GM23248 (cell line): ENCODE data around the gene LRRC49. TPM values are rescaled to one million over a fixed set of nuclear protein-coding genes. Genes with fewer than 3 reads are reported as not detected.
"Not testable (repeated sequence)": the region's sequence is repeated elsewhere in the genome, so short reads cannot be mapped to it uniquely, and the experiment has no call there.

Source experiments
- DNase-seq: peaks from one replicate; pipeline ENCODE4 v3.0.0-alpha.2; 2015
- H2AFZ ChIP-seq: fragments of 200-600 bp; sonication (generic); 2 replicates; pipeline ENCODE4 v1.6.1; 2016; ENCODE audit warnings: antibody characterized with exemption
- H3F3A ChIP-seq: fragments of 200-600 bp; sonication (generic); 2 replicates; pipeline ENCODE4 v1.6.1; 2016; ENCODE audit warnings: mild to moderate bottlenecking, antibody characterized with exemption, mixed run types; ENCODE audit not compliant: insufficient read depth
- H3K27ac ChIP-seq: fragments of 200-600 bp; sonication (generic); 2 replicates; pipeline ENCODE4 v1.5.1; 2016; ENCODE audit warnings: mild to moderate bottlenecking
- H3K27me3 ChIP-seq: fragments of 200-600 bp; sonication (generic); replicated peaks from 2 replicates; pipeline ENCODE4 v1.6.1; 2016; ENCODE audit warnings: mild to moderate bottlenecking; ENCODE audit not compliant: insufficient read depth
- H3K36me3 ChIP-seq: fragments of 200-600 bp; sonication (generic); 2 replicates; pipeline ENCODE4 v1.6.1; 2016; ENCODE audit warnings: low read depth, mild to moderate bottlenecking
- H3K4me1 ChIP-seq: fragments of 200-600 bp; sonication (generic); 2 replicates; pipeline ENCODE4 v1.6.1; 2016; ENCODE audit warnings: mild to moderate bottlenecking; ENCODE audit not compliant: insufficient read depth
- H3K4me2 ChIP-seq: fragments of 200-600 bp; sonication (generic); one replicate; pipeline ENCODE4 v1.6.1; 2016; ENCODE audit warnings: mild to moderate bottlenecking; ENCODE audit not compliant: unreplicated experiment
- H3K4me3 ChIP-seq: fragments of 200-600 bp; sonication (generic); 2 replicates; pipeline ENCODE4 v1.5.1; 2016; ENCODE audit warnings: mild to moderate bottlenecking
- H3K79me2 ChIP-seq: fragments of 200-600 bp; sonication (generic); 2 replicates; pipeline ENCODE4 v1.6.1; 2016; ENCODE audit warnings: mild to moderate bottlenecking; ENCODE audit not compliant: insufficient read depth
- H3K9ac ChIP-seq: fragments of 200-600 bp; sonication (generic); 2 replicates; pipeline ENCODE4 v1.6.1; 2016; ENCODE audit warnings: mild to moderate bottlenecking
- H3K9me2 ChIP-seq: fragments of 200-600 bp; sonication (generic); 2 replicates; pipeline ENCODE4 v1.6.1; 2016; ENCODE audit warnings: mixed run types, mild to moderate bottlenecking, moderate library complexity; ENCODE audit not compliant: insufficient read depth
- H3K9me3 ChIP-seq: fragments of 200-600 bp; sonication (generic); one replicate; pipeline ENCODE4 v1.6.1; 2017; ENCODE audit warnings: low read depth
- H4K20me1 ChIP-seq: fragments of 200-600 bp; sonication (generic); 2 replicates; pipeline ENCODE4 v1.6.0; 2016; ENCODE audit not compliant: insufficient read depth
- EZH2 ChIP-seq: fragments of 200-600 bp; sonication (generic); IDR thresholded peaks from 2 replicates; pipeline ENCODE4 v1.6.1; 2018; ENCODE audit warnings: antibody characterized with exemption, mild to moderate bottlenecking; ENCODE audit not compliant: insufficient read depth, poor library complexity, severe bottlenecking
- EZH2phosphoT487 ChIP-seq: fragments of 200-600 bp; sonication (generic); IDR thresholded peaks from 2 replicates; pipeline ENCODE4 v1.6.1; 2018; ENCODE audit warnings: antibody characterized with exemption, moderate library complexity, mild to moderate bottlenecking, low read depth; ENCODE audit not compliant: insufficient read depth
- WGBS, 2 experiments: methylation state at CpG; one replicate each; pipeline ENCODE4 v1.1.6; 2015 to 2017; ENCODE audit warnings: low lambda C conversion rate in 2 of 2, low coverage in 1 of 2; ENCODE audit errors: missing lambda C conversion rate in 2 of 2; 5-methylcytosine and 5-hydroxymethylcytosine counted together
- in situ Hi-C: fragments of 300-500 bp; cut with MboI; formaldehyde crosslinking; loops from 2 replicates; pipeline ENCODE4 v1.15.0; 2020
- polyA plus RNA-seq: library from polyadenylated mRNA; unstranded; fragments of >200 nt; fragmentation: Nextera tagmentation; extraction: Ambion mirVana; gene quantifications from 2 replicates; pipeline ENCODE4 v1.2.1, GENCODE V29; 2016
- total RNA-seq: library from RNA; depleted of rRNA; stranded (reverse); fragments of >200 nt; shearing (Covaris generic); gene quantifications from 2 replicates; pipeline ENCODE4 v1.2.3, GENCODE V29; 2014

Gene LRRC49
- total and polyA plus RNA-seq, 2 experiments from 2014 or later = 7.6 to 10.3 TPM

- no peaks in the 10 kb centered on the region for H3K27me3 ChIP-seq
- H3K9ac ChIP-seq = no peak overlapping the region
- no peaks in the 10 kb centered on the region for H3K9me3 ChIP-seq
- in situ Hi-C loops = no loop called here
- no peaks in the 10 kb centered on the region for H3K36me3 ChIP-seq
- no peaks in the 10 kb centered on the region for H3F3A ChIP-seq
- no peak overlapping the region for H3K27ac ChIP-seq
- TF ChIP-seq EZH2phosphoT487 = no peak
- no peak for TF ChIP-seq EZH2
- no peak for DNase-seq
- no peaks in the 10 kb centered on the region for H3K4me1 ChIP-seq
- no peaks in the 10 kb centered on the region for H3K9me2 ChIP-seq
- no peak overlapping the region for H2AFZ ChIP-seq
- 64 to 65% methylated on average over 3 of the region's 3 CpGs for WGBS, 2 experiments
- H3K79me2 ChIP-seq = no peaks in the 10 kb centered on the region
- no peaks in the 10 kb centered on the region for H4K20me1 ChIP-seq
- no peak overlapping the region for H3K4me3 ChIP-seq
- no peak overlapping the region for H3K4me2 ChIP-seq
Observed at GRCh38 chr15:70933411-70933810, 40.8 kb downstream of the LRRC49 start.

- Histone ChIP-seq H3K27me3 (no peaks in the 10 kb centered on the region), H3K36me3 (no peaks in the 10 kb centered on the region), H3K9ac (no peak overlapping the region), H4K20me1 (no peaks in the 10 kb centered on the region), H3K79me2 (no peaks in the 10 kb centered on the region), H3K4me1 (no peaks in the 10 kb centered on the region), H2AFZ (no peak overlapping the region), H3K4me3 (no peak overlapping the region), H3K9me2 (no peaks in the 10 kb centered on the region), H3K9me3 (no peaks in the 10 kb centered on the region), H3K4me2 (no peak overlapping the region), H3K27ac (no peak overlapping the region), H3F3A (no peaks in the 10 kb centered on the region)
- in situ Hi-C loops = no loop called here
- TF ChIP-seq EZH2 = no peak
- TF ChIP-seq EZH2phosphoT487 = no peak
- 89 to 93% methylated on average over 3 of the region's 3 CpGs for WGBS, 2 experiments
- no peak for DNase-seq
Observed at GRCh38 chr15:70935631-70936030, 43.0 kb downstream of the LRRC49 start.

DNA sequence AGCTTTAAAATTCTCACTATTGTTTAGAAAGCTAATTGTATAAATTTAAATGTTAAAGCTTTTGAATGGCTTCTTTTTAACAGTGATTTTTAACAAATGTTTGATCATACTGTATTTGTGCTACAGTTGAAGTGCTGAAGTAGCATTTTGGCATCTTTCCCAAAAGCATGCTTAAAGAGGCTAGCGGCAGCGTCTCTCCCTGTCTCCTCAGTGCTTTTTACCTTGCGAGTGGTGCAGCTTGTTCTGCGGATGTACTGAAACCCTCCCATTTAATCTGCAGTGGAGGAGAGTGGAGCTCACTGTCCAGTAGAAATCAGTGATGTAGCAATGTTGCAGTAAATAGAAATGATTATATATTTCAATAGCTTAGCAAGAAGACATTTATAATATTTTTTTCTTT lies 43.7 kb downstream of the LRRC49 start:
- H3K4me3 ChIP-seq = no peak overlapping the region
- no peaks in the 10 kb centered on the region for H3K9me3 ChIP-seq
- no peak overlapping the region for H3K9ac ChIP-seq
- H3K27me3 ChIP-seq = no peaks in the 10 kb centered on the region
- H3K9me2 ChIP-seq = no peaks in the 10 kb centered on the region
- H3K36me3 ChIP-seq = no peaks in the 10 kb centered on the region
- no peaks in the 10 kb centered on the region for H3K4me1 ChIP-seq
- 71 to 73% methylated on average over 4 of the region's 4 CpGs for WGBS, 2 experiments
- DNase-seq = peak; percentile 19
- H2AFZ ChIP-seq = no peak overlapping the region
- no peaks in the 10 kb centered on the region for H4K20me1 ChIP-seq
- H3F3A ChIP-seq = no peaks in the 10 kb centered on the region
- no peak overlapping the region for H3K4me2 ChIP-seq
- no peak for TF ChIP-seq EZH2phosphoT487
- TF ChIP-seq EZH2 = no peak
- in situ Hi-C loops = no loop called here
- no peak overlapping the region for H3K27ac ChIP-seq
- no peaks in the 10 kb centered on the region for H3K79me2 ChIP-seq

DNA sequence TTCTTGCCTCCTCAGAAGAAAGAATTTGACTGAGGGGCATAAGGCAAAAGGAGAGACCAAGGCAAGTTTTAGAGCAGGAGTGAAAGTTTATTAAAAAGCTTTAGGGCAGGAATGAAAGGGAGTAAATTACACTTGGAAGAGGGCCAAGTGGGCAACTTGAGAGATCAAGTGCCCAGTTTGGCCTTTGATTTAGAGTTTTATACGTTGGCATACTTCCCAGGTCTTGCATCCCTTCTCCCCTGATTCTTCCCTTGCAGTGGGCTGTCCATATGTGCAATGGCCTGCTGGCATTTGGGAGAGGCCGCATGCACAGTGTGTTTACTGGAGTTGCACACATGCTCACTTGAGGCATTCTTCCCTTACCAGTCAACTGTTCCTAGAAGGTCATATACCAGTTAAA lies 50.7 kb downstream of the LRRC49 start:
- H4K20me1 ChIP-seq, H3K4me3 ChIP-seq, H3K4me1 ChIP-seq, H3K4me2 ChIP-seq, H3K9me2 ChIP-seq, H3K27ac ChIP-seq, H3K9me3 ChIP-seq, H3F3A ChIP-seq, in situ Hi-C loops, H3K36me3 ChIP-seq, H3K27me3 ChIP-seq, H3K79me2 ChIP-seq, DNase-seq, H3K9ac ChIP-seq, H2AFZ ChIP-seq: not testable (repeated sequence)
- WGBS, 2 experiments = 77 to 82% methylated on average over 2 of the region's 2 CpGs
